ELF-1 (cell line): Measurements from ENCODE around the gene TOMM40.

Source experiments
- DNase-seq: peaks from one replicate; pipeline ENCODE4 v3.0.0-alpha.2; 2016; ENCODE audit warnings: low read depth, low spot score

TOMM40 gene

DNA sequence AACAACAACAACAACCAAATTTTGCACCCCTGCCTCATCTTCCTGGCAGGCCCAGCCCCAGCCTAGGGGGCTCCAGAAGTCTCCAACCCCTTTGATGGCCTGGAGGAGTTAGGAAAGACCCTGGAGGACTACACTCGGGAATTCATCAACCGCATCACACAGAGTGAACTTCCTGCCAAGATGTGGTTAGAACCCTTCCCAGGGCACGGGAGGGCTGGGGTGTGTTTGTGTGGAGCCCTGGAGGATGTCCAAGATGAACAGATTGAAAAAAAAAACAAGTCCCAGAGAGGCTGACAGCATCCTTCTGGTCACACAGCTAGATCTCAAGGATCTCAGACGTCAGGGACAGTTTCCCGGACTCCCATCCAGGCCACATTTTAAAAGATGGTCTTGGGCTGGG, 36.7 kb downstream of the TOMM40 start:
- no peak for DNase-seq

DNA sequence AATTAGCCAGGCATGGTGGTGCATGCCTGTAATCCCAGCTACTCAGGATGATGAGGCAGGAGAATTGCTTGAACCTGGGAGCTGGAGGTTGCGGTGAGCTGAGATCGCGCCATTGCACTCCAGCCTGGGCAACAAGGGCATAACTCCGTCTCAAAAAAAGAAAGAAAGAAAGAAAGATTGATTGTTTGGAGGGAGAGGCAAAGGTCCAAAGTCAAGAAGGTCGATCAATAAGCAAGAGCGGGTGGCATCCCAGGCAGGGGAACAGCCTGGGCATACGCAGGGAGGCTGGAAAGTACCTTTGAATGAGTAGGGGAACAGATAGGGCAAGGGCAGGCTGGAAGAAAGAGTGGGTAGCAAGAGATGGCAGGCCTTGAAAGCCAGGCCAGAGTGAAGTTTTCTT, 39.0 kb downstream of the TOMM40 start:
- no peak for DNase-seq

DNA sequence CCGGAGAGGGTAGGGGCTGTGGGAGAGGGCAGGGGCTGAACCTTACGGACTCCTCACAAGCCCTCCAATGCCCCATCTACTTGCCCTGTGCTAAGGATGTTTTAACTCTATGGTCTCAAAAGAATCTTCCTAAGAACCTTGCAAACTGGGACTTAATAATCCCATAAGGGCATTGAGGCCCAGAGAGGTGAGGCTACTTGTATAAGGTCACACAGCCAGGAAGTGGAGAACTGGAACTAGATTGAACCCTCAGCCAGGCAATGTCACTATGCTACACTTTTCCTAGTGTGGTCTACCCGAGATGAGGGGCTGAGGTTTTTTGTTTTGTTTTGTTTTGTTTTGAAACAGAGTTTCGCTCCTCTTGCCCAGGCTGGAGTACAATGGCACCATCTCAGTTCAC, 40.5 kb downstream of the TOMM40 start:
- DNase-seq: no peak

DNA sequence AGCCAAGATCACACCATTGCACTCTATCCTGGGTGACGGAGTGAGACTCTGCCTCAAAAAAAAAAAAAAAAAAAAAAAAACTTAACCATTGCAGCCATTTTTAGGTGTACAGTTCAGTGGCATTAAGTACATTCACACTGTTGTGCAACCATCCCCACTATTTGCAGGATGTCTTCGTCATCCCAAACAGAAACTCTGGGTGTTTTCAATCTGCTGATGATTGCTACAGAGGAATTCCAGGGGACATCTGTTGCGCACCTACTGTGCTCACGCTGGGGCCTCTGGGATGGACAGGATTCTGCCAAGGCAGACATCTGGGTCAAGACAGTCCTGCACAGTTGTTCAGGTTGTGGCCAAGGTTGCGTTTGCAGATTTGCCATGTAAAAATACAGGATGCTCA, 48.6 kb downstream of the TOMM40 start:
- DNase-seq: no peak

DNA sequence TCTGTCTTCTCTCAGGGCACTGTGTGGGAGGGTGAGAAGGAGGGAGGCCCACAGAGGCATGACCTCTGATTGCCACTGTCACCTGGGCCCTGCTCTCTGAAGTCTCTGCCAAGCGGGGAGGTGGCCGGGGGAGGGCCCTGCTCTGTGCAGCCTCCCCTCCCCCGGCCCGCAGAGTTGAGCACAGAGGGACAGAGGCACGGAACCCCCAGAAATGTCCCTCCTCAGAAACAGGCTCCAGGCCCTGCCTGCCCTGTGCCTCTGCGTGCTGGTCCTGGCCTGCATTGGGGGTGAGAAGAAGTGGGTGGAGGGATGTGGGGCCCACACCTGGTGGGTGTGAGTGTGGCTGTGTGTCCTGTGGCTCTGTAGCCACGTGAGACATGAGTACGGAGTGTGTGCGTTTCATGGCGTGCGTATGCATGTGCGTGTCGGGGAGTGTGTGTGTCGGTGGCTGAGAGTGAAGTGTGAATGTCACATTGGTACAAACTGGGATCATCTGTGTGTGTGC, 51.1 kb downstream of the TOMM40 start, which contains the start of gene APOC4:
Gene APOC4 (plus strand): TSS at position 171 of the 505 bp plus-strand sequence. CDS start 41 bp downstream, at position 212.
- DNase-seq: no peak

DNA sequence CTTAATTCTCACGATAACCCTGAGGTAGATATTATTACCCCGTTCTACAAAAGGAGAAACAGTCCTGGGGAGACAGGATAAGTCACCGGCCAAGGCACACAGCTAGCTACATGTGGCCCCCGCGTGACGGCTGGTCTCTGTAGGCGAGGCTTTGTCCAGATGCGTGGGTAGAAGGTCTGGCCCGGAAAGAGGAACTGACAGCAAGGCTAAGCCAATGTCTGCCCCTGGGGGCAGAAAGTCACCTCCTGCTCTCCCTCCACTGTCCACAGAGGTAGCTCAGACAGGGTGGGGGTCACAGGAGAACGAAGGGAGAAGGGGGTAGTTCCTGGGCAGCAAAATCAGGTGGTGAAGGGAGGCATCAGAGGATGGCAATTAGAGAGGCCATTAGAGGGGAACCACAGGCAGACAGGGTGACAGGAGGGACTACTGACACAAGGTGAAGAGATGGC, 52.8 kb downstream of the TOMM40 start:
- no peak for DNase-seq

DNA sequence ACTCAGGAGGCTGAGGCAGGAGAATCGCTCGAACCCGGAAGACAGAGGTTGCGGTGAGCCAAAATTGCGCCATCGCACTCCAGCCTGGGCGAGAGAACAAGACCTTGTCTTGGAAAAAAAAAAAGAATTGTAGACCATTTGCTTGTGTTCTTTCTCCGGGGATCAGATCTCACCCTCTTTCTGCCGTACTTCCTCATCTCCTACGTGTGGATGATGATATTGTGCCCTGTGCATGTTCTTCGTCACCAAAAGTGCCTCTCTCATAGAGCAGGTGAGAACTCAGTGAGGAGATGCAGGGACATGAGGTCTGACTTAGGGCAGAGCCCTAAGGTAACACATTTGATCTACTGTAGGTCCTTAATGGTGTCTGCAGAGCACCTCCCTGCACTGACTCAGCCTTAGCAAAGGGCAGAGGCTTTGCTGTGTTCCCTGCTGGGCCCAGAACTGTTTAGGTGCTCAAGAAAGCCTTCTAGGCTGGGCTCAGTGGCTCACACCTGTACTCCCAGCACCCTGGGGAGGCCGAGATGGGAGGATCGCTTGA, 56.1 kb downstream of the TOMM40 start:
- no peak for DNase-seq

DNA sequence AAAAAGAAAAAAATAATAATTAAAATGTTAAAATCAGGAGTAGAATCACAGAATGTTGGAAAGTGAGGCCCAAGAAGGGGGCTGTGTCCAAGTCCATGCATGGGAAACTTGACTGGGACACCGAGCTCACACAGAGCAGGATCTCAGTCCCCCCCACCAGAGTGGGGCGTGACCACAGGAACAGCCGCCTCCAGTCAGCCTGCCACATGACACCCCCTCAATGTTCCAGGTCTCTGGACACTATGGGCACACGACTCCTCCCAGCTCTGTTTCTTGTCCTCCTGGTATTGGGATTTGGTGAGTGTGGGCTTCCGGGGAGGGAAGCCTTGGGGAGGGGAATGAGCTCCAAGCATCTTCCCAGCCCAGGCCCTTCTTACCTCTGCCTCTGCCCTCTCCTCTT, 57.2 kb downstream of the TOMM40 start:
- no peak for DNase-seq

DNA sequence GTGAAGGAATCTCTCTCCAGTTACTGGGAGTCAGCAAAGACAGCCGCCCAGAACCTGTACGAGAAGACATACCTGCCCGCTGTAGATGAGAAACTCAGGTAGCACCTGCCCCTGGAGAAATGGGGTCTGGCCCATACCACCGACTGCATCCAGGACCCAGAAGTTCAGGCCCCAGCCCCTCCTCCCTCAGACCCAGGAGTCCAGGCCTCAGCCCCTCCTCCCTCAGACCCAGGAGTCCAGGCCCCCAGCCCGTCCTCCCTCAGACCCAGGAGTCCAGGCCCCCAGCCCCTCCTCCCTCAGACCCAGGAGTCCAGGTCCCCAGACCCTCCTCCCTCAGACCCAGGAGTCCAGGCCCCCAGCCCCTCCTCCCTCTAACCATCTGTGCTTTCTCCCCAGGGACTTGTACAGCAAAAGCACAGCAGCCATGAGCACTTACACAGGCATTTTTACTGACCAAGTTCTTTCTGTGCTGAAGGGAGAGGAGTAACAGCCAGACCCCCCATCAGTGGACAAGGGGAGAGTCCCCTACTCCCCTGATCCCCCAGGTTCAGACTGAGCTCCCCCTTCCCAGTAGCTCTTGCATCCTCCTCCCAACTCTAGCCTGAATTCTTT, 57.8 kb downstream of the TOMM40 start:
- no peak for DNase-seq

DNA sequence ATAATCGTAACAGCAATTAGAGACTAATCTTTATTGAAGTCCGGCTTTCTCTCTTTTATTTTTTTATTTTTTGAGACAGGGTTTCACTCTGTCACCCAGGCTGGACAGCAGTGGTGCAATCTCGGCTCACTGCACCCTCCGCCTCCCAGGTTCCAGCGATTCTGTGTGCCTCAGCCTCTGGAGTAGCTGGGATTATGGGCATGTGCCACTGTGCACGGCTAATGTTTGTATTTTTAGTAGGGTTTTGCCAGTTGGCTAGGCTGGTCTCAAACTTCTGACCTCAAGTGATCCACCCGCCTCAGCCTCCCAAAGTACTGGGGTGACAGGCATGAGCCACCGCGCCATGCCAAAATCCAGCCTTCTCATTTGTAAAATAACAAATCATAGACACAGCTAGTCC, 58.5 kb downstream of the TOMM40 start:
- no peak for DNase-seq

DNA sequence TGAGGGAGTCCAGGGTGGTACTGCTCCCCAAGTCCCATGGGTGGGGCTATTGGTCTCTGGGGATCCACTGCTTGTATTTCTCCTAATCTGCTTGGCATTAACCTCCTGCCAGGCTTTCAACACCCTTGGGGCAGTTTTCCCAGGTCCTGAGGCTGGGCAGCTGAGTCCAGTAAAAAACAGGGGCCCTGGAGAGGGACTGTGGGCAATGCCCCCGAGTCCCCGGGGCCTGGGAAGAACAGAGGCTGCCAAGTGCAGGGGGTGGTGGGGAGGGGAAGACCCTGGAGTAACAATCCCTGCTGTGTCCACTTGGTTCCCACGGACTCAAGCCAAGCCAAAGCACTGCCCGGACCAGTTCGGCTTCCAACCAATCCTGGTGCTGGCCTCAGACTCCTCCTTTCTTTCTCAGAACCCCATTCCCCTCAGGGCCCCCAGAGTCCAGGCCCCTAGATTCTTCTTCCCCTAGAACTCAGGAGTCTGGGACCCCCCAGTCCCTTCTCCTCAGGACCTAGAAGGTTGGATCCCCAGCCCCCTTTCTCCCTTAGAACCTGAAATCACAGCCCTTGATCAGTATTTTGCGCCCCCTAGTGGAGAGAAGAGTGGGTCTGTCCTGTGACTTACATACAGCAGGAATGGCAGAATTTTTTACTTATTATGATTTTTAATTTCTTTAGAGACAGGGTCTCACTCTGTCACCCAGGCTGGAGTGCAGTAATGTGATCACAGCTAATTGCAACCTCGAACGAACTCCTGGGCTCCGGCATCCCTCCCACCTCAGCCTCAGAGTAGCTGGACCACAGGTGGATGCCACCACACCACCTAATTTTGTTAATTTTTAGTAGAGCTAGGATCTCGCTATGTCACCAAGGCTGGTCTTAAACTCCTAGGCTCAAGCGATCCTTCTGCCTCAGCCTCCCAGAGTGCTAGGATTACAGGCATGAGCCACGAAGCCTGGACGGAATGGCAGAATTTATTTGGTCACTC, 60.4 kb downstream of the TOMM40 start:
- peak; percentile 73 for DNase-seq
